Activated naive CD4-positive, alpha-beta T cell treated with anti-CD3 and anti-CD28 coated beads for 36 hours (primary cell): ENCODE data around the gene FHOD1. TPM values are rescaled to one million over a fixed set of nuclear protein-coding genes. Genes with fewer than 3 reads are reported as not detected.

Experiments used
- CTCF ChIA-PET: fragments of 350-600 bp; sonication (Branson Sonifier 250); formaldehyde crosslinking; loops from one replicate; lab custom pipeline; 2021; ENCODE audit warnings: antibody characterized with exemption; lab: Charles Lee
- DNase-seq: peaks from one replicate; pipeline ENCODE4 v3.0.0-alpha.2; 2020
- H3K27ac Mint-ChIP-seq: one replicate; pipeline ENCODE4 v1.8.0; 2021; ENCODE audit warnings: mild to moderate bottlenecking, mixed read lengths
- H3K27me3 Mint-ChIP-seq: one replicate; pipeline ENCODE4 v1.8.0; 2021; ENCODE audit warnings: low read depth, mixed read lengths
- H3K36me3 Mint-ChIP-seq: one replicate; pipeline ENCODE4 v1.8.0; 2021; ENCODE audit warnings: low read depth, mixed read lengths
- H3K4me1 Mint-ChIP-seq: one replicate; pipeline ENCODE4 v1.8.0; 2021; ENCODE audit warnings: low read depth, mixed read lengths
- H3K4me3 Mint-ChIP-seq: one replicate; pipeline ENCODE4 v1.8.0; 2021; ENCODE audit warnings: mild to moderate bottlenecking, moderate library complexity, mixed read lengths
- H3K9me3 Mint-ChIP-seq: one replicate; pipeline ENCODE4 v1.8.0; 2021; ENCODE audit warnings: mixed read lengths
- intact Hi-C: fragments of 100-400 bp; cut with micrococcal nuclease; formaldehyde crosslinking; loops from one replicate; pipeline ENCODE4 v1.15.1; 2023
- total RNA-seq, 2 experiments: library from RNA; stranded (reverse); gene quantifications; one replicate each; pipeline ENCODE4 v1.2.3, GENCODE V29; 2021

Gene FHOD1
- total RNA-seq, 2 experiments from 2014 or later, result 70.7 to 73.7 TPM

- Mint-ChIP-seq H3K4me1 (peaks cover 29% of the 10 kb centered on the region), H3K27me3 (no peaks in the 10 kb centered on the region), H3K9me3 (no peaks in the 10 kb centered on the region), H3K27ac (no peak overlapping the region), H3K4me3 (no peak overlapping the region), H3K36me3 (peaks cover 27% of the 10 kb centered on the region)
- intact Hi-C loops, result no loop called here
- DNase-seq, result peak; percentile 33
- CTCF ChIA-PET, result interaction anchor here (0.9 to 2.9 kb wide), 8 partner anchors 8 to 180 kb away, joined by 3 to 10 read pairs (median 4); partner anchors contain the start of gene EXOC3L1
Observed at GRCh38 chr16:67198238-67198734, 49.0 kb downstream of the FHOD1 start.

GRCh38 chr16:67197704-67198103, 49.6 kb downstream of the FHOD1 start:
- no peaks in the 10 kb centered on the region for H3K9me3 Mint-ChIP-seq
- H3K4me1 Mint-ChIP-seq, result peaks cover 35% of the 10 kb centered on the region
- H3K36me3 Mint-ChIP-seq, result peaks cover 29% of the 10 kb centered on the region
- no peak for DNase-seq
- no peak overlapping the region for H3K27ac Mint-ChIP-seq
- no peak overlapping the region for H3K4me3 Mint-ChIP-seq
- CTCF ChIA-PET, result interaction anchor here (0.9 to 2.9 kb wide), 8 partner anchors 7 to 180 kb away, joined by 3 to 10 read pairs (median 4); partner anchors contain the start of gene EXOC3L1
- intact Hi-C loops, result no loop called here
- no peaks in the 10 kb centered on the region for H3K27me3 Mint-ChIP-seq

GRCh38 chr16:67196881-67197280, 50.4 kb downstream of the FHOD1 start:
- no peak for DNase-seq
- Mint-ChIP-seq H3K9me3 (no peaks in the 10 kb centered on the region), H3K4me3 (no peak overlapping the region), H3K36me3 (peaks cover 31% of the 10 kb centered on the region), H3K27ac (no peak overlapping the region), H3K27me3 (no peaks in the 10 kb centered on the region), H3K4me1 (peaks cover 39% of the 10 kb centered on the region)
- CTCF ChIA-PET, result interaction anchor here (0.9 to 2.9 kb wide), 2 partner anchors 12 to 235 kb away, joined by 3 to 10 read pairs; no protein-coding TSS in a partner anchor
- intact Hi-C loops, result no loop called here

- H3K36me3 Mint-ChIP-seq, result peaks cover 28% of the 10 kb centered on the region
- no peak overlapping the region for H3K27ac Mint-ChIP-seq
- no peaks in the 10 kb centered on the region for H3K9me3 Mint-ChIP-seq
- no peak for DNase-seq
- H3K4me1 Mint-ChIP-seq, result peaks cover 43% of the 10 kb centered on the region
- CTCF ChIA-PET, result interaction anchor here (0.9 kb wide), 1 partner anchor 234 kb away, joined by 3 read pairs; no protein-coding TSS in a partner anchor
- no peaks in the 10 kb centered on the region for H3K27me3 Mint-ChIP-seq
- no peak overlapping the region for H3K4me3 Mint-ChIP-seq
- intact Hi-C loops, result no loop called here
Observed at GRCh38 chr16:67195676-67196075, 51.6 kb downstream of the FHOD1 start.

- DNase-seq, result no peak
- Mint-ChIP-seq H3K4me1 (peaks cover 43% of the 10 kb centered on the region), H3K36me3 (peaks cover 25% of the 10 kb centered on the region), H3K27me3 (no peaks in the 10 kb centered on the region), H3K27ac (no peak overlapping the region), H3K9me3 (no peaks in the 10 kb centered on the region), H3K4me3 (peak overlapping the region; percentile 86)
- CTCF ChIA-PET, result interaction anchor here (1.7 kb wide), 1 partner anchor 10 kb away, joined by 6 read pairs; no protein-coding TSS in a partner anchor
- intact Hi-C loops, result no loop called here
Observed at GRCh38 chr16:67194260-67194659, 53.0 kb downstream of the FHOD1 start.

GRCh38 chr16:67193536-67193935, 53.7 kb downstream of the FHOD1 start:
- Mint-ChIP-seq H3K27me3 (no peaks in the 10 kb centered on the region), H3K4me3 (peak overlapping the region; percentile 86), H3K36me3 (peaks cover 25% of the 10 kb centered on the region), H3K9me3 (no peaks in the 10 kb centered on the region), H3K4me1 (peaks cover 43% of the 10 kb centered on the region), H3K27ac (no peak overlapping the region)
- DNase-seq, result no peak
- CTCF ChIA-PET, result interaction anchor here (0.6 to 1.7 kb wide), 3 partner anchors 9 to 216 kb away, joined by 3 to 6 read pairs (median 3); no protein-coding TSS in a partner anchor
- intact Hi-C loops, result no loop called here

- H3K4me1 Mint-ChIP-seq, result peaks cover 43% of the 10 kb centered on the region
- H3K36me3 Mint-ChIP-seq, result peaks cover 22% of the 10 kb centered on the region
Observed at GRCh38 chr16:67192781-67193361, 54.4 kb downstream of the FHOD1 start.

GRCh38 chr16:67191995-67192681, 55.1 kb downstream of the FHOD1 start, which contains the start of gene E2F4:
Gene E2F4 (plus strand): TSS chr16:67192155. CDS start chr16:67192228, 73 bp downstream.
- peak within 1 kb of the TSS; percentile 86 for H3K4me3 Mint-ChIP-seq
- H3K27me3 Mint-ChIP-seq, result no peaks in the 10 kb centered on the region
- H3K36me3 Mint-ChIP-seq, result peaks cover 22% of the 10 kb centered on the region
- H3K27ac Mint-ChIP-seq, result peak within 1 kb of the TSS; percentile 80
- peak; percentile 91 for DNase-seq
- peaks cover 43% of the 10 kb centered on the region for H3K4me1 Mint-ChIP-seq
- intact Hi-C loops, result loop anchor here (1.0 kb wide), 4 partner anchors 9 to 52 kb away; partner anchors contain the start of genes MATCAP1 and TMEM208
- H3K9me3 Mint-ChIP-seq, result no peaks in the 10 kb centered on the region
- CTCF ChIA-PET, result interaction anchor here (1.0 to 1.2 kb wide), 3 partner anchors 87 to 215 kb away, joined by 3 read pairs; no protein-coding TSS in a partner anchor

More at GRCh38 chr16:67192781-67193361, 54.4 kb downstream of the FHOD1 start:
- Mint-ChIP-seq H3K4me3 (peak overlapping the region; percentile 86), H3K27me3 (no peaks in the 10 kb centered on the region), H3K9me3 (no peaks in the 10 kb centered on the region), H3K27ac (peak overlapping the region; percentile 69)
- no peak for DNase-seq
- intact Hi-C loops, result loop anchor here (1.0 kb wide), 4 partner anchors 10 to 51 kb away; partner anchors contain the start of genes MATCAP1 and TMEM208
- CTCF ChIA-PET, result interaction anchor here (1.0 to 1.2 kb wide), 3 partner anchors 86 to 216 kb away, joined by 3 read pairs; no protein-coding TSS in a partner anchor

- CTCF ChIA-PET, result interaction anchor here (1.2 kb wide), 1 partner anchor 174 kb away, joined by 3 read pairs; no protein-coding TSS in a partner anchor
- intact Hi-C loops, result no loop called here
- H3K36me3 Mint-ChIP-seq, result peaks cover 16% of the 10 kb centered on the region
- DNase-seq, result no peak
- no peaks in the 10 kb centered on the region for H3K9me3 Mint-ChIP-seq
- H3K27ac Mint-ChIP-seq, result peak overlapping the region; percentile 80
- no peaks in the 10 kb centered on the region for H3K27me3 Mint-ChIP-seq
- peak overlapping the region; percentile 86 for H3K4me3 Mint-ChIP-seq
- H3K4me1 Mint-ChIP-seq, result peaks cover 39% of the 10 kb centered on the region
Observed at GRCh38 chr16:67191411-67191994, 55.8 kb downstream of the FHOD1 start.

- Mint-ChIP-seq H3K27me3 (no peaks in the 10 kb centered on the region), H3K4me3 (peak overlapping the region; percentile 86), H3K36me3 (peaks cover 11% of the 10 kb centered on the region), H3K9me3 (no peaks in the 10 kb centered on the region), H3K4me1 (peaks cover 34% of the 10 kb centered on the region), H3K27ac (peak overlapping the region; percentile 80)
- intact Hi-C loops, result no loop called here
- DNase-seq, result no peak
- CTCF ChIA-PET, result interaction anchor here (1.0 kb wide), 1 partner anchor 8 kb away, joined by 3 read pairs; no protein-coding TSS in a partner anchor
Observed at GRCh38 chr16:67190448-67191399, 56.6 kb downstream of the FHOD1 start.

GRCh38 chr16:67190041-67190440, 57.2 kb downstream of the FHOD1 start, which contains the start of gene EXOC3L1:
Gene EXOC3L1 (minus strand): TSS chr16:67190136. CDS start chr16:67189676, 460 bp downstream.
- H3K9me3 Mint-ChIP-seq, result no peaks in the 10 kb centered on the region
- peaks cover 35% of the 10 kb centered on the region for H3K4me1 Mint-ChIP-seq
- intact Hi-C loops, result no loop called here
- peaks cover 5% of the 10 kb centered on the region for H3K27me3 Mint-ChIP-seq
- no peak within 1 kb of the TSS for H3K27ac Mint-ChIP-seq
- H3K36me3 Mint-ChIP-seq, result peaks cover 7% of the 10 kb centered on the region
- CTCF ChIA-PET, result interaction anchor here (1.0 kb wide), 1 partner anchor 8 kb away, joined by 3 read pairs; no protein-coding TSS in a partner anchor
- no peak for DNase-seq
- no peak within 1 kb of the TSS for H3K4me3 Mint-ChIP-seq
